Endometrial microvascular endothelial cells (primary cell): Measurements from ENCODE around the gene TCAP. TPM values are rescaled to one million over a fixed set of nuclear protein-coding genes. Genes with fewer than 3 reads are reported as not detected.
"Not testable (repeated sequence)": the region's sequence is repeated elsewhere in the genome, so short reads cannot be mapped to it uniquely, and the experiment has no call there.

Experiments used
- in situ Hi-C: cut with HindIII; loops from 2 replicates; pipeline ENCODE4 v1.10.0; 2017; ENCODE audit warnings: low sequenced_read_pairs, low pct_unique_long_range_greater_than_20kb; ENCODE audit errors: inconsistent ontology term
- total RNA-seq: library from RNA; depleted of rRNA; stranded (reverse); fragments of >200 nt; gene quantifications from one replicate; pipeline ENCODE4 v1.2.3, GENCODE V29; 2015; ENCODE audit errors: inconsistent ontology term

TCAP gene
- total RNA-seq, 1 donor from 2014 or later, result 0.93 TPM

DNA sequence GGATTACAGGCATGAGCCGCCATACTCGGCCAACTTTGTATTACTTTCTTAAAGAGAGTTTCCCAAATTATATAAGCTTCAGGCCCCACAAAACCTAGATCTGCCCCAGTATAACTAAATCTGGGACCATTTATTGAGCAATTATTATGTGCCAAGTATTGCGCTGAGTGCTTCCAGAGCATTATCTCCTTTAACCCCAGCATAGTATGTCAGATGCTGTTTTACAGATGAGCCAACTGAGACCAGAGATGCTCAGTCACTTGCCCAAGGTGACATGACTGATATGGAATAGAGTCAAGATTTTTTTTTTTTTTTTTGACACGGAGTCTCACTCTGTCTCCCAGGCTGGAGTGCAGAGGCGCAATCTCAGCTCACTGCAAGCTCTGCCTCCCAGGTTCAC is 32.8 kb downstream of the TCAP start:
- in situ Hi-C loops, result no loop called here

DNA sequence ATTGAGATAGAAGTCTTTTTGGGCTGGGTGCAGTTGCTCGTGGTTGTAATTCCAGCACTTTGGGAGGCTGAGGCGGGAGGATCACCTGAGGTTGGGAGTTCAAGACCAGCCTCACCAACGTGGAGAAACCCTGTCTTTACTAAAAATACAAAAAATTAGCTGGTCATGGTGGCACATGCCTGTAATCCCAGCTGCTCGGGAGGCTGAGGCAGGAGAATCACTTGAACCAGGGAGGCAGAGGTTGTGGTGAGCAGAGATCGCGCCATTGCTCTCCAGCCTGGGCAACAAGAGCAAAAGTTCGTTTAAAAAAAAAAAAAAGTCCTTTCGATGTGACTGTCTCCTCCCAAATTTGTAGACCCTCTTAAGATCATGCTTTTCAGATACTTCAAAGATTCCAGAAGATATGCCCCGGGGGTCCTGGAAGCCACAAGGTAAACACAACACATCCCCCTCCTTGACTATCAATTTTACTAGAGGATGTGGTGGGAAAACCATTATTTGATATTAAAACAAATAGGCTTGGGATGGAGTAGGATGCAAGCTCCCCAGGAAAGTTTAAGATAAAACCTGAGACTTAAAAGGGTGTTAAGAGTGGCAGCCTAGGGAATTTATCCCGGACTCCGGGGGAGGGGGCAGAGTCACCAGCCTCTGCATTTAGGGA is 34.1 kb downstream of the TCAP start:
- in situ Hi-C loops, result not testable (repeated sequence)

DNA sequence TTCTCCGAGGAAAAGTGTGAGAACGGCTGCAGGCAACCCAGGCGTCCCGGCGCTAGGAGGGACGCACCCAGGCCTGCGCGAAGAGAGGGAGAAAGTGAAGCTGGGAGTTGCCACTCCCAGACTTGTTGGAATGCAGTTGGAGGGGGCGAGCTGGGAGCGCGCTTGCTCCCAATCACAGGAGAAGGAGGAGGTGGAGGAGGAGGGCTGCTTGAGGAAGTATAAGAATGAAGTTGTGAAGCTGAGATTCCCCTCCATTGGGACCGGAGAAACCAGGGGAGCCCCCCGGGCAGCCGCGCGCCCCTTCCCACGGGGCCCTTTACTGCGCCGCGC is 34.6 kb downstream of the TCAP start, which contains the start of gene ERBB2:
Gene ERBB2, plus strand, starts transcription at position 247 of the 330 bp plus-strand sequence. CDS start 175 bp downstream, outside the sequence.
- in situ Hi-C loops, result no loop called here

DNA sequence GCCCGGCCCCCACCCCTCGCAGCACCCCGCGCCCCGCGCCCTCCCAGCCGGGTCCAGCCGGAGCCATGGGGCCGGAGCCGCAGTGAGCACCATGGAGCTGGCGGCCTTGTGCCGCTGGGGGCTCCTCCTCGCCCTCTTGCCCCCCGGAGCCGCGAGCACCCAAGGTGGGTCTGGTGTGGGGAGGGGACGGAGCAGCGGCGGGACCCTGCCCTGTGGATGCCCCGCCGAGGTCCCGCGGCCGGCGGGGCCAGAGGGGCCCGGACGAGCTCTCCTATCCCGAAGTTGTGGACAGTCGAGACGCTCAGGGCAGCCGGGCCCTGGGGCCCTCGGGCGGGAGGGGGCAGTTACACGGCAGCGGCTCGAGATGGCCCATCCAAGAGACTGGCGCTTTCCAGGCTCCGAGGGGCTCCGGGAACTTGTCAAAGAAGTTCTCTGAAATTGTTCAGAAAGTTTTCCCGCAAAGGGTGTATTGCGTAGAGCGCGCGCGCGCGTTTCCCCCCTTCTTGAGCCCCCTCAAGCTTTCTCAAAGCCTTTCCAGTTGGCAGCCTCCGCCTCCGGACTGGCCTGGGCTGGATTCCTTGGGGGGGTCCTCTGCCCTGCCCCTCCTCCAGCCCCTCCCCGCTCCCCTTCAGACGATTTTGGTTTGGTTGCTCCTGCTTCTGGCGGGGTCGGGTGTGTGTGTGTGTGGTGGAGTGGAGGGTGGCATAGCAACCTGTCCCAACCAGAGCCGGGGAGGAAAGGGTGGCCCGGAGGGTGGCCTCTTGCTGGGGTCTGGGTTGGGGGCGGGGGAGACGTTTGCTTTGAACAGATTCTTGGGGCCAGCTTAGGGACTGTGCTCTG is 35.2 kb downstream of the TCAP start:
- in situ Hi-C loops, result no loop called here

DNA sequence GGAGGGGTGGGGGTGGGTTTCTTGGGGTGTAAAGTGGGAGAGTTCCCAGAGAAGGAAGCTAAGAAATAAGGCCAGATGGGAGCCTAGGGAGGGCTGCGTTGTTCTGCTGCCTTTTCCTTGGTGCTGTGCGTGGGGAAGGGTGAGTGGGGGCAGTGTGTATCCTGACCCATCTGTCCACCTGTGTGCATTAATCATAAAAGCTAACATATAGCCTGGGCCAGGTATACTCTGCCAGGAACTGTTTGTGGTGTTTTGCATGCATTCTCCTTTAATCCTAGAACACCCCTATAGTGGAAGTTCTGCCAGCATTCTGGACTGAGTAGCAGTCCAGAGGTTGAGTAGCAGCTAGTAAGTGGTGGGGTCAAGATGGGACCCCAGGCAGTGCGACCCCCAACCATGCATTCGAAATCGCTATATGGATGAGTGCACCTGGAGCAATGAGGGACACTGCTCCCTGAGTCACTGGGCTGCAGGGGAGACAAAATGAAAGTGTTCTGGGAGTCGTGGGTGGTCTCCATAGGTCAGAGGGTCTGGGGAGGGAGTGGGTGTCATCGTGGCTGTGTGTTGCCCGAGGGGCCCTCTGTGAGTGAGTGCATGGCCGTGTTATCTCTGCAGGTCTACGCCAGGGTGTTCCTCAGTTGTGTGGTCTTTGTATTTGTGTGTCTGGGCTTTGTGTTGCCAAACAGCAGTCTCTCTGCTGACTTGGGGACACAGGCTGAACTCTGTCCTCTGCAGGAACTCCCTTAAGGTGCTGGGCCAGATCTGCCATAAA is 36.0 kb downstream of the TCAP start:
- in situ Hi-C loops, result no loop called here

DNA sequence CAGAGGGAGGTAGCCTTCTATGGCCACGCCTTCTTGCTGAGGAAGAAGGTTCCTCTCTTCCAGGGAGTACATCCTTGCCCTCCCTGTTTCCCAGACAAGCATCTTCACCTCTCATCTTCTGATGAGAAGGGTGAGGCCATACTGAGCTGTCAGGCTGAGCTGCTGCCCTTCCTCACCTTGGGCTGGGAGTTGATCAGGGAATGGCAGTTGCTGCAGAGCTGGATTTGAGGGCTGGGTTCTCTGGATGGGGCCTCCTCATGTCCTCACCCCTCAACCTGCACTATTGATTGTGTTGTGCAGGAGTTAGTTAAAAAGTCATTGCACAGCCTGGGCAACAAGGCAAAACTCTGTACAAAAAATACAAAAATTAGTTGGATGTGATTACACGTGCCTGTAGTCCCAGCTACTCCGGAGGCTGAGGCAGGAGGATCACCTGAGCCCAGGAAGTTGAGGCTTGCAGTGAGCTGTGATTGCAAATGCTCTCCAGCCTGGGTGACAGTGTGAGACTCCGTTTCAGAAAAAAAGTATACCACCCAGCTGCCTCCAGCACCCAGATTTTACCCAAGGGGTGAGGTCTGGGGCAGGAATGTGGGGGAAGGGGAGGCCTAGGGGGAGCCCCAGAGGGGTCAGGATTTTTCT is 36.8 kb downstream of the TCAP start:
- in situ Hi-C loops, result no loop called here

DNA sequence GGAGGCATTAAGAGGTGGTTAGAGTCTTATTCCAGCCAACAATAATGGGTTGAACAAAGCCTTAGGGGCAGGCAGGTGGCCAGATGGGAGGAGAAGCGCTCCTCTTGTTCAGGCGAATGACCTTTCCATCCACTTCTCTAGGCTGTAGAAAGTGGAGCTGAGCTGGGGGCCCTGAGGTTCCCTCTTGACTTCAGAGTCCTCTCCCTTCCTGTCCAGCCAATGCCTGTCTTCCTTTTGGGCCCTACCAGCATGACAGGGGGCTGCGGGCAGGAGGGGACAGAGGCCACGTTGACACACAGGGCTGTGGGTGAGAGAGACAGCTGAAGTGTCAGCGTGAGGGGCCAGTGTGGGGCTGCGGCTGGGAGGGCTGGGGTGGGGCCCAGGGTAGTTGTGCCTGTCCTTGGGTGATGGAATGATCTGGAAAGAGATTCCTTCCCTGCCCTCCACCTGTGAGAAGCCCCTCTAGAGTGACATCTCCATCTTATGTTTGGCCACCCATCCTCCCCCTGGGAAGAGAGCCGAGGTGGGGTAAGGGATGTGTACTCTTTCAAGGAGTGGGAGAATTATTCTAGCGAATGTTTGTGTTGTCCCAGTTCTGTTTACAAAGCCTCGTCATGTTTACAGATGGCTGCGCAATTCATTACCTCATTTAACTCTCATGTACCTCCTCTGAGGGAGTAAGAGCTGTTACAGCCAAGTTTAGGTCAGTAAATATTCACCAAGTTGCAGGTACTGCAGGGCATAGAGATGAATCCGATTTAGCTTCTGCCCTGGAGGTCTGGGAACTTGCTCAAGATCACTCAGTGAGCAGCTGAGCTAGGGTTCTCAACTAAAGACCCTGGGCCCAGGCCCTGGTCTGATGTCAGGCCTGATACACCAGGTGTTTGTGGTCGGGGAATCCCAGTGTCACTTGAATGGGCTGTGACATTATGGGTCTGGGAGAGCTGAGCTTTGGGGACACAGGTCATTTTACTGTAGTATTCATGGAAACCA is 38.0 kb downstream of the TCAP start:
- in situ Hi-C loops, result no loop called here

DNA sequence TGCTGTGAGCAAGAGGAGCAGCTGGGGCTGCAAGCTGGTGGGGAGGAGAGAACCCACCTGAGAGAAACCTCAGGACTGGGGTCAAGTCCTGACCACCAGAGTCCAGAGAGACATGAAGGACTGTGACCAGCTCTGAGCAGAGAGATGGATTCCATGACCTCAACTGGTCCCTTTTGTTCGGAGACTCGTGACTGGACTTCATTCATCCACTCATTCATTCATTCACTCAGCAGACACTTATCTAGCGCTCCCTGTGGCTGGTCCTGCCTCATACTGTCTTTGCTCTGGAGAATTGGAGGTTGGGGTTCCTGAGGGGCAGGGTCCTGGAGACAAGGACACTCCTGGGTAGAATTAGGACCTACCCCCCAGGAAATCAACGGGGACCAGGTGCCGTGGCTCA is 38.8 kb downstream of the TCAP start:
- in situ Hi-C loops, result no loop called here

DNA sequence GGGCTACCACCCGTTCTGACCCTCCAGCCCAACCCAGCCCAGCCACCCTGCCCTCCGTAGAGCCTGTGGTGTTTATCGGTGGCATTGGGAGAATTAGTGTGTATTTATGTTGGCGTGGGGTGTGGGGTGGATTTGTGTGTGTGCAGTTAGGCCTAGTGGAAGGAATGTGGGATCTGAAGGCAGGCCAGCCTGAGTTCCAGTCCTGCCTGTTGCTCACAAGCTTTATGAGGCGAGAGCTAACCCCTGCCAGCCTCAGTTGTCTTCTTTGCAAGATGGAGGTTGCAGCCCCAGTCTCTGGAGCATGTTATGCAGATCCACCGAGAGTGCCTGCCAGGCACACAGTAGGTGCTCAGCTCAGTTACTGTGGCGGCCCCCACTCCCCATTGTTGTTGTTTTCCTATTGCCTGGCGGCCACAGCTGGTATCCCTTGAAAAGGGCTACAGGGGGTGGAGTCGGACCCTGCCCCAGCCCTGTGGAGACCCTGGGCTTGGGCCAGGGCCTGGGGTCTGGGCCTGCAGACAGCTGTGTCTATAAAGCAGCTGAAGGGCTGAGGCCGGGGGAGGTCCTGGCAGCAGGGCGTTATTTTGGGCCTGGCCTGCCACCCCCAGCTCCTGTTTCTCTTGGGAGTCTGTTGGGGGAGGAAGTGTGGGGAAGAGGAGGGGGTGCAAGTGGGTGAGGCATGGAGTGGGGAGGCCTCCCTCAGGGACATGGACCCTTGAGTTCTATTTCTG is 39.8 kb downstream of the TCAP start:
- in situ Hi-C loops, result no loop called here

DNA sequence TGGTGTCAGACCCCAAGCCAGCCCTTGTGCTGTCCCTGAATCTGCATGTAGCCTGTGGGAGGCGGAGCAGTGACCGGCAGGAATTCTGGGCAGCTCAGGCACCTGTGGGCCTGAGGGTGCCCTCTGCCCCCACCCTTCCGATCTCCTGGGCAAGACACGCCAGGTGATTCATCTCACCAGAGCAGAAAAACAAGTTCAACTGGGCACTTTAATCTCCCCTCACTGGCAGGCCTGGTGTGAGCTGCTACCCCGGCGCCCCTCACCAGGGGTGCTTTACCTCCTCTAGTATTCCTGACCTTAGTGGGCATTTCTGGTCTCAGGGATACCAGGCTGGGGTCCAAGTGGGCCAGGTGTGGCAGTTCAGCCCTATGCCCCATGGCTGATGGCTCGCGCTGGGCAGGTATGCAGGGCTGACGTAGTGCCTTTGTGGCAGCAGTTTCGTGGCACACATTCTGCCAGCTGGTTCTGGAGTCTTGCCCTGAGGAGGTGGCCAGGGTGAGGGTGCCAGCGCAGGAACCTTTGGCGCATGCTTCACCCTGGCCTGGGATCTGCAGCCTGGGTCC is 40.7 kb downstream of the TCAP start:
- in situ Hi-C loops, result no loop called here

DNA sequence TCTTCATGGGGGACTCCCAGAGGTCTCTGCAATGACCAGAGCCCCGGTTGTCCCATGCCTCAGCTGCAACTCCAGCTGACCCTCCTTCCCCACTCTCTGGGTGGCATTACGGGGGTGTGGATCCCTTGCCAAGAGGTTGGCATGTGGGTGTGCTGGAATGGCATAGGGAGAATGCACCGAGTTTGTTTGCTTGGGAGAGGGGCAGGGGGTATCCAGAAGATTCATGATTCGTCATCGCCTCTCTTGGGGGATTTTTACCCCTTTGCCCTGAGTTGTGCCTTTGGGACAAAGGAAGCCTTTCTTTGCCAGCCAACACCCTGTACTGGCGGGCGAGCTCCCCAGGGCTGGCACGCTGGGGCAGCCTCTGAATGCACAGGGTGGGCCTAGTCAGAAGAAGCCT is 41.2 kb downstream of the TCAP start:
- in situ Hi-C loops, result no loop called here

DNA sequence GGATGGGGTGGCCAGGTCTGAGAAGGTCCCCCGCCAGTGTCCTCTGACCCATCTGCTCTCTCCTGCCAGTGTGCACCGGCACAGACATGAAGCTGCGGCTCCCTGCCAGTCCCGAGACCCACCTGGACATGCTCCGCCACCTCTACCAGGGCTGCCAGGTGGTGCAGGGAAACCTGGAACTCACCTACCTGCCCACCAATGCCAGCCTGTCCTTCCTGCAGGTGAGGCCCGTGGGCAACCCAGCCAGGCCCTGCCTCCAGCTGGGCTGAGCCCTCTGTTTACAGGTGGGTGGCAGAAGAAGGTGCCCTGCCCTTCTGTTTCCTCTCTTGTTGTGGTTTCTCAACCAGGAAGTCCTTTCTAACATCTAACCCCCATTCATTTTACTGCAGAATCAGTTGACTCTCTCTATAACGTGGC is 41.8 kb downstream of the TCAP start:
- in situ Hi-C loops, result no loop called here

DNA sequence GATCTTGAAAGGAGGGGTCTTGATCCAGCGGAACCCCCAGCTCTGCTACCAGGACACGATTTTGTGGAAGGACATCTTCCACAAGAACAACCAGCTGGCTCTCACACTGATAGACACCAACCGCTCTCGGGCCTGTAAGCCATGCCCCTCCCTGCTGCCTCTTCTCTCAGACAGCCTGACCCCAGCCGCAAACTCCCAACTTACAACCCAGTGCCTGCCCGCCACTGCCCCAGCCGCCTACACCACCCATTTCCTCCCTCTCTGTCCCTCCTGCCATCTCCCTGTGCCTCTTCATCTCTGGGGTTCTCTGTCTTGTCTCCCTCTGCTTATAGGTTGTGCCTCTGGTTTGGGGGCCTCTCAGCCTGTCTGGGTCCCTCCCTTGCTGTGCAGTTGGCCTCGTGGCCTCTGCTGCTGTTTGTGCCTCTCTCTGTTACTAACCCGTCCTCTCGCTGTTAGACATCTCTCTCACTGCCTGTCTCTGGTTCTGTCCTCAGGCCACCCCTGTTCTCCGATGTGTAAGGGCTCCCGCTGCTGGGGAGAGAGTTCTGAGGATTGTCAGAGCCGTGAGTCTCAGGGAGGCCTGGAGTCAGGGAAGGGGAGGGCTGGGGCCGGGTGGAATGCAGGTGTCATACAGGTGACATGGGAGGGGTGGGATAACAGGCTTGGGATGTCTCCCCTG is 44.3 kb downstream of the TCAP start:
- in situ Hi-C loops, result no loop called here

DNA sequence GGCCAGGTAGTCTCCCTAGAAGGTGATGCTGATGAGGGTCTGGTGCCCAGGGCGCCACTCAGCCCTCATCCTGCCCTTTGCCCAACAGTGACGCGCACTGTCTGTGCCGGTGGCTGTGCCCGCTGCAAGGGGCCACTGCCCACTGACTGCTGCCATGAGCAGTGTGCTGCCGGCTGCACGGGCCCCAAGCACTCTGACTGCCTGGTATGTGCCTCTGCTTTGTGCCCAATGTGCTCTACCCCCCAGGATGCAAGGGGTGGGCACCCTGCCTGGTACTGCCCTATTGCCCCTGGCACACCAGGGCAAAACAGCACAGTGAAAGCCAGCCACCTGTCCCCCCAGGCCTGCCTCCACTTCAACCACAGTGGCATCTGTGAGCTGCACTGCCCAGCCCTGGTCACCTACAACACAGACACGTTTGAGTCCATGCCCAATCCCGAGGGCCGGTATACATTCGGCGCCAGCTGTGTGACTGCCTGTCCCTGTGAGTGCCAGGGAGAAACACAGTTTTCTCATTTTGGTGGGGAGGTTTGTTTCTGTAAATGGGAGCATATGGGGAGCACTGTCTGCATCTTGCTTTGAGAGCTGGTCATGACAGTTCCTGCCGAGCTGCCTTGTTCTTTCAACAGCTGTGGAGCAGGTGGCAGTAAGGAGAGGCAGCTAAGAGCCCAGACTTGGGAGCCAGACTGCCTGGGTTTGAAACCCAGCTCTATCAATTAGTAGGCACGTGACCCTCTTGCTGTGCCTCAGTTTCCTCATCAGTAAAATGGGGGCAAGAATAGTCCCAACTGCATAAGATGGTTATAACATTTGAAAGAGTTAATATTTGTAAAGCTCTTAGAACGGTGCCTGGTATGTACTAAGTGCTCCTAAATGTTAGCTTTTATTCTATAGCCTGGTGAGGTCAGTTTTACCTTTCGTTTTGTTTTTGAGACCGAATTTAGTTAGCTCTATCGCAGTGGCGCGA is 45.1 kb downstream of the TCAP start:
- in situ Hi-C loops, result no loop called here

DNA sequence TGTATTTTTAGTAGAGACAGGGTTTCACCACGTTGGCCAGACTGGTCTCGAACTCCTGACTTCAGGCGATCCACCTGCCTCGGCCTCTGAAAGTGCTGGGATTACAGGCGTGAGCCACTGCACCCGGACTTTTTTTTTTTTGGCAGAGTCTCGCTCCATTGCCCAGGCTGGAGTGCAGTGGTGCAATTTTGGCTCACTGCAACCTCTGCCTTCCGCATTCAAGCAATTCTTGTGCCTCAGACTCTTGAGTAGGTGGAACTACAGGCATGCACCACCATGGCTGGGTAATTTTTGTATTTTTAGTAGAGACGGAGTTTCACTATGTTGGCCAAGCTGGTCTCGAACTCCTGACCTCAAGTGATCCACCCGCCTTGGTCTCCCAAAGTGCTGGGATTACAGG is 45.9 kb downstream of the TCAP start:
- in situ Hi-C loops, result not testable (repeated sequence)

DNA sequence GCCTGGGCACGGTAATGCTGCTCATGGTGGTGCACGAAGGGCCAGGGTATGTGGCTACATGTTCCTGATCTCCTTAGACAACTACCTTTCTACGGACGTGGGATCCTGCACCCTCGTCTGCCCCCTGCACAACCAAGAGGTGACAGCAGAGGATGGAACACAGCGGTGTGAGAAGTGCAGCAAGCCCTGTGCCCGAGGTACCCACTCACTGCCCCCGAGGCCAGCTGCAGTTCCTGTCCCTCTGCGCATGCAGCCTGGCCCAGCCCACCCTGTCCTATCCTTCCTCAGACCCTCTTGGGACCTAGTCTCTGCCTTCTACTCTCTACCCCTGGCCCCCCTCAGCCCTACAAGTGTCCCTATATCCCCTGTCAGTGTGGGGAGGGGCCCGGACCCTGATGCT is 46.7 kb downstream of the TCAP start:
- in situ Hi-C loops, result no loop called here
